ENCODE measurements around the gene SLC25A43. TPM values are rescaled to one million over a fixed set of nuclear protein-coding genes. Genes with fewer than 3 reads are reported as not detected.

SLC25A43 gene
- total and polyA plus RNA-seq, 2 of the 8 experiments (the other 6 are each of a cell fraction or from before 2014, with no cell fraction given): 3.1 to 5.8 TPM

GRCh38 chrX:119376312-119376711, 22.8 kb upstream of the SLC25A43 start (continued):
- no peak for TF ChIP-seq USF2 (IDR thresholded peaks at IDR 0.05; ENCODE audit: low read length)
- no peak for TF ChIP-seq HDAC2 (IDR thresholded peaks at IDR 0.05; ENCODE audit: borderline replicate concordance in 1 of 2, low read depth in 2 of 2, low read length in 2 of 2)
